Measurements from ENCODE around the gene PROC. TPM values are rescaled to one million over a fixed set of nuclear protein-coding genes. Genes with fewer than 3 reads are reported as not detected.

The PROC gene
- total RNA-seq, 2 experiments from 2014 or later, result not detected

GRCh38 chr2:127388423-127389164 lies 29.6 kb upstream of the PROC start:
- no peak for DNase-seq
- Mint-ChIP-seq H3K27ac (peak overlapping the region; percentile 95), H3K4me3 (peak overlapping the region; percentile 81), H3K27me3 (no peaks in the 10 kb centered on the region), H3K9me3 (peaks cover 2% of the 10 kb centered on the region), H3K36me3 (peaks cover 26% of the 10 kb centered on the region), H3K4me1 (peaks cover 61% of the 10 kb centered on the region)

DNA sequence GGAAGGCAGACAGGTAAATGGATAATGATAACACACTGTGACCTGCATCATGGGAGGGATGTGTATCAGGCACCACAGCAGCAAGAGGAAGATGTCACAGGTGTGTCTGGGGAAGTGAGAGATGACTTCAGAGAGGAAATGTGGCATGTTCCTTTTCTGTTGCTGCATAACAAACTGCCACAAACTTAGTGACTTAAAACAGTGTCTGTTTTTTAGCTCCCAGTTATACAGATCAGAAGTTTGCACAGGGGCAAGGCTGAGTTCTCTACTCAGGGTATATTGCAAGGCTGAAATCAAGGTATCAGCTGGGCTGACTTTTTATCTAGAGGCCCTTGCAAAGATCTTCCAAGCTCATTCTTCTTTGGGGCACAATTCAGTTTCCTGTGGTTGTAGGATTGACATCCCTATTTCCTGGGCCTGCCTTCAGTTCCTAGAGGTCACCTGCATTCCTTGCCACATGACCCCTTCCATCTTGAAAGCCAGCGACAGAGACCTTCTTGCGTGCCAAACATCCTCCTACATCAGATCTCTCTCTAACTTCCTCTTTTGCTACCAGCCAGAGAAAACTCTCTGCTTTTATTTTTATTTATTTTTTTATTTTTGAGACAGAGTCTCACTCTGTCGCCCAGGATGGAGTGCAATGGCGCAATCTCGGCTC lies 28.3 kb upstream of the PROC start:
- peaks cover 4% of the 10 kb centered on the region for H3K9me3 Mint-ChIP-seq
- peak overlapping the region; percentile 82 for H3K27ac Mint-ChIP-seq
- peaks cover 25% of the 10 kb centered on the region for H3K36me3 Mint-ChIP-seq
- peaks cover 52% of the 10 kb centered on the region for H3K4me1 Mint-ChIP-seq
- no peak for DNase-seq
- peak overlapping the region; percentile 45 for H3K4me3 Mint-ChIP-seq
- H3K27me3 Mint-ChIP-seq, result no peaks in the 10 kb centered on the region

DNA sequence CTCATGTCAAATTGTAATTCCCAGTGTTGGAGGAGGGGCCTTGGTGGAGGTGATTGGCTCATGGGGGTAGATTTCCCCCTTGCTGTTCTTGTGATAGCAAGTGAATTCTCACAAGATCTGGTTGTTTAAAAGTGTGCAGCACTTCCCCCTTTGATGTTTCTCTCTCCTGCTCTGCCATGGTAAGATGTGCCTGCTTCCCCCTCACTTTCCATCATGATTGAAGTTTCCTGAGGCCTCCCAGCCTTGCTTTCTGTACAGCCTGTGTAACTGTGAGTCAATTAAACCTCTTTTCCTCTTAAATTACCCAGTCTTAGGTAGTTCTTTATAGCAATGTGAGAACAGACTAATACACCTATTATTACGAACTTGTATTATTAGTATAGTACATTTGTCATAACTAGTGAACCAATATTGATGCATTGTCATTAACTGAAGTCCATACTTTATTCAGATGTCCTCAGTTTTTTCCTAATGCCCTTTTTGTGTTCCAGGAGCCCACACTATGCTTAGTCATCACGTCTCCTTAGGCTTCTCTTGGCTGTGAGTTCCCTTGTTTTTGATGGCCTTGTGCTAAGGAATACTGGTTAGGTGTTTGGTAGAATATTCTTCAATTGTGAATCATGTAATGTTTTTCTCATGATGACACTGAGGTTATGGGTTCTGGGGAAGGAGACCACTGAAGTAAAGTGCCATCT lies 25.9 kb upstream of the PROC start:
- peaks cover 34% of the 10 kb centered on the region for H3K4me1 Mint-ChIP-seq
- H3K36me3 Mint-ChIP-seq, result peaks cover 17% of the 10 kb centered on the region
- peaks cover 4% of the 10 kb centered on the region for H3K9me3 Mint-ChIP-seq
- no peak for DNase-seq
- H3K4me3 Mint-ChIP-seq, result no peak overlapping the region
- no peaks in the 10 kb centered on the region for H3K27me3 Mint-ChIP-seq
- H3K27ac Mint-ChIP-seq, result no peak overlapping the region

DNA sequence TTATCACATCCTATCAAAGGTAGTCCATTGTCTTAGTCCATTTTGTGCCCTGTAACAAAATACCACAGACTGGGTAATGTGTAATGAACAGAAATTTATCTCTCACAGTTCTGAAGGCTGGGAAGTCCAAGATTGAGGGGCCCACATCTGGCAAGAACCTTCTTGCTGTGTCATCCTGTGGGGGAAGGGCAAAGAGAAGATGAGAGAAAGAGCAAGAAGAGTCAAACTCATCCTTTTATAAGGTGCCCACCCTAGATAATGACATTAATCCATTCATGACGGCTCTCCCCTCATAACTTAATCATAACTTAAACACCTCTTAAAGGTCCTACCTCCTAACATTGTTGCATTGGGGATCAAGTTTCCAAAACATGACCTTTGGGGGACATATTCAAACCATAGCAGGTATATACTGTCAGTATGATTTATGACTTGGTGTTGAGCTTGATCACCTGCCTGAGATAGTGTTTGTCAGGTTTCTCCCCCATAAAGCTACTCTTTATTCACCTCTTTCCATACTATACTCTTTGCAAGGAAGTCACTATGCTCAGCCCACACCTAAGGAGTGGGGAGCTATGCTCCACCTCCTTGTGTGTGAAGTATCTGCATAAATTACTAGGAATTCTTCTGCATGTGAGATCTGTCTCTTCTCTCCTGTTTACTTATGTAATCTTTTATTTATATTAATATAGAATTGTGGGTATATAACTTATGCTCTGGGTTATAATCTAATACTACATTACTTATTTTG lies 25.2 kb upstream of the PROC start:
- no peak overlapping the region for H3K4me3 Mint-ChIP-seq
- H3K4me1 Mint-ChIP-seq, result peaks cover 34% of the 10 kb centered on the region
- H3K27me3 Mint-ChIP-seq, result no peaks in the 10 kb centered on the region
- peaks cover 17% of the 10 kb centered on the region for H3K36me3 Mint-ChIP-seq
- peaks cover 4% of the 10 kb centered on the region for H3K9me3 Mint-ChIP-seq
- peak overlapping the region; percentile 32 for H3K27ac Mint-ChIP-seq
- DNase-seq, result no peak

DNA sequence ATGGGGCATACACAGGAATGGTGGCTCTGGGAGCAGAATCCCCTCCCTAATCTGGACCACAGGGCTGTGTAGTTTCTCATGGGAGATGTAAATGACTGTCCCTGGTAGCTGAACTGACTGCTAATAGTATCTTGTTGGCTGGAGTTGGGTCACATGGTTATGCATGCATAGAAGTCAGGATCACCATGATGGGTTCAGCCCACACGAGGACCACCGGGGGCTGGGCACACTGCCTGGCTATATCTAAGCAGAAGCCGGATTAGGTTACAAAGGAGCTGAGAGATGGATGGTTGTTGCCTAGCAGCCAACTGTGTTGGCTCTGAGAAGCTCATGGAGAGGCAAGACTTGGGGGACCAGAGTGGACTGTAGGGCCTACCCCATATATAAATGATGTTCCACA lies 23.7 kb upstream of the PROC start:
- Mint-ChIP-seq H3K4me1 (peaks cover 25% of the 10 kb centered on the region), H3K36me3 (peaks cover 17% of the 10 kb centered on the region), H3K4me3 (no peak overlapping the region), H3K27ac (no peak overlapping the region), H3K27me3 (no peaks in the 10 kb centered on the region), H3K9me3 (peaks cover 4% of the 10 kb centered on the region)
- DNase-seq, result no peak

DNA sequence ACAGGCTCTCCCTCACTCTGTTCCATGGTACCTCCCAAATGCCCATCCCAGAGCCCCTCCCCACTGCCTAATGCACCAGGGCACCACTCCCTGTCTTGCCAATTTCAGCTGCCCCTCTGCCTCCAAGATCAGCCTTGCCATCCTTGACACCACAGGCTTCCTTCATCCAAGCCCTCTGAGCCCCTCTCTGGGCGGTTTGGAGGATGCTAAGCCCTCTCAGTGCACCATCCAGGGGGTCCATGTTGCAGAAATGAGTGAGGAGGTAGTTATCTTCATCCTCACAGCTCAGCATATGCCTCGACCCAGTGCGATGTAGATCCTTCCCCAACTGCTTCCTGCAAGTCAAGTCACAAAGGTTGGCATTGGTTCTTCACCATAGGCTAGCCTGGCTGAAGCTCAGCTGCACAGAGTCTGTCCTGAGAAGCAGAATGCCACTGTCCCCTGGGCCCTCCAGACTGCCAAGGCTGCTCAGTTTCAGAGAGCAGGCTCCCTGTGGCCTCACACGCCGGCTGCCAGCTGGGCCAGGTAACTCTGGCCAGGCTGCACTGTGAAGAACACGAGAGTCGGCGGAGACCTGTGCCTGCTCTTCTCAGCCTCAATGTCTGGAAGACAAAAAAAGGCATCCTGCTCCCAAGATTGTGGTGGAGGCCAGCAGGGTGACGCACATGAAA lies 20.5 kb upstream of the PROC start:
- H3K4me3 Mint-ChIP-seq, result no peak overlapping the region
- no peak for DNase-seq
- H3K9me3 Mint-ChIP-seq, result peaks cover 2% of the 10 kb centered on the region
- H3K36me3 Mint-ChIP-seq, result peaks cover 11% of the 10 kb centered on the region
- H3K4me1 Mint-ChIP-seq, result peaks cover 16% of the 10 kb centered on the region
- no peaks in the 10 kb centered on the region for H3K27me3 Mint-ChIP-seq
- no peak overlapping the region for H3K27ac Mint-ChIP-seq

DNA sequence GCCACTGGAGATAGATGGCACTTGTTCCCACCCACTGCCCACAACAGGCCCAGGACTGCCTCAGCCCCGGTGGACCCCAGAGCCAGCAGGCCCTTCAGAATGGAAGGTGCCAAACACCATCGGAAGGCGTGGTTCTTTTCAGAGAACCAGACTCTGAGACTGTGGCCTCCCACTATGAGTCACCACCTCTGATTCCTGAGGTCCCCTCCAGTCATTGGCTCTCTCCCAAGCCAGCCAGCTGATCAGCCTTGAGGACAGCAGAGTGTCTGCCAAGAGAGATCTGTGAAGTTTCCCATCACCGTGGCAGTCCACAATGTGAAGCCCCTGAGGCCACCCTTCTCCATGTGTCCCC lies 20.0 kb upstream of the PROC start:
- H3K4me3 Mint-ChIP-seq, result no peak overlapping the region
- peaks cover 11% of the 10 kb centered on the region for H3K4me1 Mint-ChIP-seq
- H3K9me3 Mint-ChIP-seq, result peaks cover 2% of the 10 kb centered on the region
- DNase-seq, result peak; percentile 53
- no peaks in the 10 kb centered on the region for H3K27me3 Mint-ChIP-seq
- H3K36me3 Mint-ChIP-seq, result peaks cover 9% of the 10 kb centered on the region
- peak overlapping the region; percentile 43 for H3K27ac Mint-ChIP-seq

- Mint-ChIP-seq H3K27me3 (peaks cover 7% of the 10 kb centered on the region), H3K9me3 (no peaks in the 10 kb centered on the region), H3K4me1 (peaks cover 10% of the 10 kb centered on the region), H3K4me3 (no peak overlapping the region), H3K36me3 (no peaks in the 10 kb centered on the region), H3K27ac (no peak overlapping the region)
- no peak for DNase-seq
These were observed 17.7 kb upstream of the PROC start for GRCh38 chr2:127400533-127400896.

GRCh38 chr2:127400897-127401756 lies 17.1 kb upstream of the PROC start:
- DNase-seq, result no peak

DNA sequence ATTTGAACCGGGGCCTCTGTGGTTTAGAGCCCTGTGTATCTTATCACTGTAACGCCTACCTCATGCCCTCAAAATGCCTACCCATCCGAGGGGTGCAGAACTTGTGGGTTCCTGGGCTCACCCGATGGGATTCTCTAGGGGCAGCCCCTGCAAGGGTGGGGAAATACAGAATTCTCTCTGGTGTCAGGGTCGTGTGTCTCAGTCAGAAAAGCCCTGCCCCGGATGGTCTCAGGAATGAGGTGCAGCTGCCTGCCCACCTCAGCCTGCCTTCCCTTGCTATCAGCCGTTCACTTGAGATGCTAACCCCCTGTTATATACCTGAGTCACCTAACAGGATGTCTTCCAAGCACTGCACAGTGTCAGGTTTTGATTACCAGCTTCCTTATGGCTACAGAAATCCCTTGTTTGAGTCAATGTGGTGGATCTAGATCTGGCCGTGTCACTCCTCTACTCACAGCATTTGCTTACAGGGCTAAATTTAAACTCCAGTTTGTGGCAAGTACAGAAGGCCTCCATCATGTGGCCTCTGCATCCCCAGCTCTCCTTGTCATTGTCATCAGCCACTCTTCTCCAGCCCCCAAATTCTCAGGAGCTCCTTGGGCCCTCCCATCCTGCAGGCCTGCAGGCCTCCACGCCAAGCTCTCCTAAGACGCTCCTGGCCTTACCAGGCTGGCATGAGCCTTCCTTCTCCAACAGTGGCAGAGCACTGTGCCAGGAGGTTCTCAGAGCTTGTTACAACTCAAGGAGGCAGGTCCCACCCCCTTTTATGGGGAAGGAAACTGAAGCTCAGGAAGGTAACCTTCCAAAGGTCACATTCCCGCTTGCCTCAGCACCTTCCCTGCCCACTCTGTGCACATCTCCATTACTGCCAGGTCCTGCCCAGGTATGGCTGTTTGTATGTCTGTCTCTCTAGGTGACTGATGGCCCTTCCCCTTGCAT lies 16.2 kb upstream of the PROC start:
- Mint-ChIP-seq H3K27me3 (peaks cover 7% of the 10 kb centered on the region), H3K4me3 (no peak overlapping the region), H3K4me1 (peaks cover 10% of the 10 kb centered on the region), H3K36me3 (no peaks in the 10 kb centered on the region), H3K27ac (no peak overlapping the region), H3K9me3 (no peaks in the 10 kb centered on the region)
- DNase-seq, result no peak

More at GRCh38 chr2:127400897-127401756, 17.1 kb upstream of the PROC start:
- Mint-ChIP-seq H3K36me3 (no peaks in the 10 kb centered on the region), H3K27me3 (peaks cover 7% of the 10 kb centered on the region), H3K4me3 (no peak overlapping the region), H3K4me1 (peaks cover 10% of the 10 kb centered on the region), H3K9me3 (no peaks in the 10 kb centered on the region), H3K27ac (no peak overlapping the region)

- DNase-seq, result no peak
- Mint-ChIP-seq H3K27ac (no peak overlapping the region), H3K9me3 (no peaks in the 10 kb centered on the region), H3K36me3 (no peaks in the 10 kb centered on the region), H3K27me3 (peaks cover 7% of the 10 kb centered on the region), H3K4me3 (no peak overlapping the region), H3K4me1 (peaks cover 12% of the 10 kb centered on the region)
These were observed 14.8 kb upstream of the PROC start for GRCh38 chr2:127403460-127403859.

GRCh38 chr2:127404466-127405254 lies 13.6 kb upstream of the PROC start:
- Mint-ChIP-seq H3K27me3 (peaks cover 7% of the 10 kb centered on the region), H3K4me1 (peaks cover 13% of the 10 kb centered on the region), H3K4me3 (no peak overlapping the region), H3K27ac (no peak overlapping the region), H3K36me3 (no peaks in the 10 kb centered on the region), H3K9me3 (no peaks in the 10 kb centered on the region)
- no peak for DNase-seq

All from activated naive CD8-positive, alpha-beta T cell treated with anti-CD3 and anti-CD28 coated beads for 36 hours (primary cell).